Stimulated activated CD8-positive, alpha-beta memory T cell treated with anti-CD3 and anti-CD28 coated beads, Interleukin-12 subunit alpha, Interleukin-12 subunit beta, amount 100 ng/mL, for 24 hours (primary cell): ENCODE results near the gene XYLB.
"Not testable (repeated sequence)": the region's sequence is repeated elsewhere in the genome, so short reads cannot be mapped to it uniquely, and the experiment has no call there.

Experiments
- DNase-seq: peaks from one replicate; pipeline ENCODE4 v3.0.0-alpha.2; 2020; ENCODE audit errors: extremely low read depth

XYLB gene

GRCh38 chr3:38346587-38347410, at the start of gene XYLB:
TSS of gene XYLB (plus strand) at chr3:38346785. CDS start at chr3:38346869, 84 bp downstream.
- DNase-seq, result peak; percentile 64

- not testable (repeated sequence) for DNase-seq
Measured at GRCh38 chr3:38297053-38297452, 49.5 kb upstream of the XYLB start.

GRCh38 chr3:38297537-38297936, 49.0 kb upstream of the XYLB start:
- no peak for DNase-seq

GRCh38 chr3:38297947-38298711, 48.5 kb upstream of the XYLB start:
- no peak for DNase-seq

- no peak for DNase-seq
Measured at GRCh38 chr3:38306941-38307340, 39.6 kb upstream of the XYLB start.

- DNase-seq, result no peak
Measured at GRCh38 chr3:38307599-38307998, 39.0 kb upstream of the XYLB start.

- no peak for DNase-seq
Measured at GRCh38 chr3:38308456-38308855, 38.1 kb upstream of the XYLB start.

- no peak for DNase-seq
Measured at GRCh38 chr3:38311476-38311875, 35.1 kb upstream of the XYLB start.

GRCh38 chr3:38311941-38312340, 34.6 kb upstream of the XYLB start:
- no peak for DNase-seq

GRCh38 chr3:38312356-38312755, 34.2 kb upstream of the XYLB start:
- DNase-seq, result no peak

GRCh38 chr3:38313263-38313662, 33.3 kb upstream of the XYLB start:
- no peak for DNase-seq

- DNase-seq, result no peak
Measured at GRCh38 chr3:38313695-38314094, 32.9 kb upstream of the XYLB start.

- DNase-seq, result no peak
Measured at GRCh38 chr3:38314112-38314763, 32.3 kb upstream of the XYLB start.

GRCh38 chr3:38314764-38315487, 31.7 kb upstream of the XYLB start:
- no peak for DNase-seq

- no peak for DNase-seq
Measured at GRCh38 chr3:38315488-38316230, 30.9 kb upstream of the XYLB start.

GRCh38 chr3:38316356-38317191, 30.0 kb upstream of the XYLB start:
- DNase-seq, result no peak

GRCh38 chr3:38317192-38317759, 29.3 kb upstream of the XYLB start:
- DNase-seq, result no peak

GRCh38 chr3:38318766-38319671, 27.6 kb upstream of the XYLB start:
- DNase-seq, result no peak

- not testable (repeated sequence) for DNase-seq
Measured at GRCh38 chr3:38320638-38321037, 25.9 kb upstream of the XYLB start.
